Endothelial cell of umbilical vein (primary cell): ENCODE results near the gene PIGQ. TPM values are rescaled to one million over a fixed set of nuclear protein-coding genes. Genes with fewer than 3 reads are reported as not detected.

ENCODE experiments used
- BruUV-seq: library from RNA; stranded (reverse); fragments of 400-500 nt; replicated peaks from 2 replicates; lab custom pipeline; 2021; lab: Mats Ljungman, UMichigan
- CTCF ChIA-PET: fragments of 300-600, 350-600 bp; sonication (Branson Sonifier 250); formaldehyde crosslinking; loops from one replicate; lab custom pipeline; 2021; ENCODE audit warnings: antibody characterized with exemption, inconsistent platforms; lab: Charles Lee
- POLR2A ChIA-PET: fragments of 300-600, 350-600 bp; sonication (Branson Sonifier 250); formaldehyde crosslinking; loops from one replicate; lab custom pipeline; 2021; ENCODE audit warnings: antibody characterized with exemption, inconsistent platforms; lab: Charles Lee
- DNase-seq: peaks from one replicate; pipeline ENCODE4 v3.0.0-alpha.2; 2011; ENCODE audit warnings: low read depth, low spot score
- FAIRE-seq: peaks from 2 replicates; lab custom pipeline; 2011; peaks lifted over from hg19 to GRCh38; lab: Jason Lieb, UNC
- H2AFZ ChIP-seq: 2 replicates; pipeline ENCODE4 v1.6.0; 2012; ENCODE audit warnings: low read depth, low read length, control low read depth, inconsistent platforms
- H3K27ac ChIP-seq: 2 replicates; pipeline ENCODE4 v1.5.1; 2011; ENCODE audit warnings: low read depth, mild to moderate bottlenecking, control low read depth, low read length, moderate library complexity; ENCODE audit not compliant: insufficient read depth
- H3K27me3 ChIP-seq, 2 experiments: 2 replicates each; pipeline versions ENCODE4 v1.6.0 to v1.6.1; 2011; ENCODE audit warnings: low read length in 2 of 2, mixed read lengths in 1 of 2; ENCODE audit not compliant: control insufficient read depth in 2 of 2, insufficient read depth in 2 of 2
- H3K36me3 ChIP-seq, 2 experiments: 2 replicates in 1 of 2; 3 replicates in 1 of 2; pipeline ENCODE4 v1.5.1; 2011; ENCODE audit warnings: low read length in 2 of 2, mild to moderate bottlenecking in 1 of 2, moderate library complexity in 1 of 2; ENCODE audit not compliant: control insufficient read depth in 2 of 2, insufficient read depth in 2 of 2; ENCODE audit errors: extremely low read depth in 1 of 2
- H3K4me1 ChIP-seq: 3 replicates; pipeline ENCODE4 v1.5.1; 2011; ENCODE audit warnings: mild to moderate bottlenecking, low read length; ENCODE audit not compliant: control insufficient read depth, insufficient read depth; ENCODE audit errors: extremely low read depth
- H3K4me2 ChIP-seq: 2 replicates; pipeline ENCODE4 v1.6.1; 2011; ENCODE audit warnings: low read length, control low read depth, mixed read lengths; ENCODE audit not compliant: insufficient read depth
- H3K4me3 ChIP-seq, 3 experiments: fragments of 200-600 bp in 1 of 3; sonication (generic), shearing (Covaris generic) in 1 of 3; replicated peaks in 1 of 3; 2 replicates each; pipeline ENCODE4 v1.5.1; 2011 to 2016; ENCODE audit warnings: control low read depth in 3 of 3, low read length in 3 of 3, mild to moderate bottlenecking in 2 of 3, inconsistent platforms in 1 of 3, low read depth in 1 of 3, moderate library complexity in 1 of 3; ENCODE audit not compliant: insufficient read depth in 1 of 3
- H3K79me2 ChIP-seq: 2 replicates; pipeline ENCODE4 v1.6.0; 2012; ENCODE audit warnings: low read length, inconsistent platforms; ENCODE audit not compliant: control insufficient read depth, insufficient read depth
- H3K9ac ChIP-seq: replicated peaks from 2 replicates; pipeline ENCODE3; 2011; ENCODE audit warnings: low read length, control low read depth; ENCODE audit not compliant: insufficient read depth; ENCODE audit errors: extremely low read depth
- H3K9me1 ChIP-seq: replicated peaks from 3 replicates; pipeline ENCODE4 v1.6.0; 2011; ENCODE audit warnings: mild to moderate bottlenecking, low read length; ENCODE audit not compliant: control insufficient read depth, insufficient read depth; ENCODE audit errors: extremely low read depth
- H3K9me3 ChIP-seq: replicated peaks from 2 replicates; pipeline ENCODE4 v1.5.1; 2012; ENCODE audit warnings: low read length, inconsistent platforms; ENCODE audit not compliant: control insufficient read depth, insufficient read depth
- H4K20me1 ChIP-seq: replicated peaks from 2 replicates; pipeline ENCODE3; 2011; ENCODE audit warnings: mild to moderate bottlenecking, low read length; ENCODE audit not compliant: control insufficient read depth, insufficient read depth; ENCODE audit errors: extremely low read depth
- CTCF ChIP-seq, 2 donors: IDR thresholded peaks; 1 replicate in 1 of 2; 2 replicates in 1 of 2; pipeline ENCODE4 v1.5.1; 2011; ENCODE audit warnings: low read length in 2 of 2, mild to moderate bottlenecking in 2 of 2, moderate library complexity in 2 of 2, control low read depth in 1 of 2, inconsistent platforms in 1 of 2, low read depth in 1 of 2; ENCODE audit not compliant: insufficient read depth in 1 of 2; ENCODE audit errors: extremely low read depth in 1 of 2
- EZH2 ChIP-seq: IDR thresholded peaks from 2 replicates; pipeline ENCODE4 v1.6.1; 2012; ENCODE audit warnings: borderline replicate concordance, low read depth, mild to moderate bottlenecking, moderate library complexity, low read length, inconsistent platforms; ENCODE audit not compliant: severe bottlenecking
- FOS ChIP-seq: IDR thresholded peaks from 2 replicates; pipeline ENCODE4 v1.6.1; 2011; ENCODE audit warnings: mild to moderate bottlenecking, low read length, moderate library complexity, borderline replicate concordance; ENCODE audit not compliant: insufficient read depth
- GATA2 ChIP-seq: IDR thresholded peaks from 2 replicates; pipeline ENCODE4 v1.7.0; 2011; ENCODE audit warnings: low read depth, mild to moderate bottlenecking, moderate library complexity, mixed read lengths, low read length; ENCODE audit not compliant: insufficient read length, insufficient read depth
- JUN ChIP-seq: IDR thresholded peaks from 2 replicates; pipeline ENCODE4 v1.6.1; 2011; ENCODE audit warnings: borderline replicate concordance, low read depth; ENCODE audit not compliant: insufficient read length, insufficient read depth
- MAX ChIP-seq: IDR thresholded peaks from 2 replicates; pipeline ENCODE4 v1.6.1; 2011; ENCODE audit not compliant: insufficient read depth, insufficient read length
- MYC ChIP-seq: IDR thresholded peaks from one replicate; pipeline ENCODE4 v1.6.1; 2011; ENCODE audit warnings: mild to moderate bottlenecking, low read depth, low read length
- POLR2A ChIP-seq: IDR thresholded peaks from 2 replicates; pipeline ENCODE4 v1.6.1; 2012; ENCODE audit warnings: low read depth, mild to moderate bottlenecking, control low read depth, low read length
- POLR2AphosphoS5 ChIP-seq: IDR thresholded peaks from 2 replicates; pipeline ENCODE4 v1.6.1; 2012; ENCODE audit warnings: low read depth, mild to moderate bottlenecking, control low read depth, low read length, moderate library complexity; ENCODE audit not compliant: insufficient read depth
- dilution Hi-C: fragments of 300-500 bp; cut with MboI; formaldehyde crosslinking; loops from one replicate; pipeline ENCODE4 v1.15.0; 2019; ENCODE audit warnings: low sequenced_read_pairs; ENCODE audit not compliant: extremely low pct_ligation_motif_present
- intact Hi-C: fragments of 100-400 bp; cut with micrococcal nuclease; formaldehyde crosslinking; loops from one replicate; pipeline ENCODE4 v1.10.0; 2022
- polyA plus RNA-seq, 4 experiments: library from polyadenylated mRNA; depleted of rRNA in 3 of 4; stranded (reverse) in 3 of 4; unstranded in 1 of 4; fragments of >200 nt; gene quantifications; 2 replicates each; pipeline versions ENCODE4 v1.2.1 to v1.2.3, GENCODE V29; 2011 to 2012; ENCODE audit warnings: missing spikeins in 1 of 4
- total RNA-seq: library from RNA; stranded (reverse); gene quantifications from 2 replicates; pipeline ENCODE4 v1.2.3, GENCODE V29; 2021

PIGQ gene
- total and polyA plus RNA-seq, 2 donors (not counting 3 experiments of a cell fraction or from before 2014, with no cell fraction given) = 66.9 to 67.7 TPM

- no peaks in the 10 kb centered on the region for H3K9me3 ChIP-seq
- H3K27me3 ChIP-seq = no peaks in the 10 kb centered on the region
- no peak overlapping the region for H3K9ac ChIP-seq
- H3K27ac ChIP-seq = no peak overlapping the region
- DNase-seq (no peak), FAIRE-seq (no peak)
- H3K79me2 ChIP-seq = no peaks in the 10 kb centered on the region
- no peak overlapping the region for H3K4me3 ChIP-seq
- no peak overlapping the region for H3K4me2 ChIP-seq
- H3K4me1 ChIP-seq = no peaks in the 10 kb centered on the region
- ChIA-PET CTCF (no interaction called here), POLR2A (no interaction called here)
- no peak for TF ChIP-seq FOS
- no peak for TF ChIP-seq GATA2
- TF ChIP-seq EZH2 = no peak
- TF ChIP-seq MYC = no peak
- TF ChIP-seq MAX = no peak
- no peak for TF ChIP-seq JUN
- TF ChIP-seq POLR2AphosphoS5 = no peak
- no peak for TF ChIP-seq POLR2A
- TF ChIP-seq CTCF (IDR thresholded peaks at IDR 0.05; ENCODE audit: extremely low read depth in 1 of 2, insufficient read depth in 1 of 2, low read depth in 1 of 2, low read length in 2 of 2) = no peak
- dilution Hi-C loops = no loop called here
- H3K9me1 ChIP-seq = no peaks in the 10 kb centered on the region
- H2AFZ ChIP-seq = no peak overlapping the region
- H3K36me3 ChIP-seq = no peaks in the 10 kb centered on the region
- H4K20me1 ChIP-seq = no peaks in the 10 kb centered on the region
- no TSS peak for BruUV-seq
- intact Hi-C loops = no loop called here
These were observed 49.8 kb downstream of the PIGQ start for GRCh38 chr16:619476-620100.
